Upper lobe of right lung (tissue), 1 donor: ENCODE measurements around the gene ARF1. TPM values are rescaled to one million over a fixed set of nuclear protein-coding genes. Genes with fewer than 3 reads are reported as not detected.

Experiments
- ATAC-seq: fragments of 200-7000 bp; cut with Tn5 transposase; one replicate; pipeline ENCODE4 v1.9.1; 2020; ENCODE audit warnings: mild to moderate bottlenecking, moderate library complexity
- DNase-seq: peaks from one replicate; pipeline ENCODE4 v3.0.0-alpha.2; 2020
- H3K27ac ChIP-seq: fragments of 200-600 bp; one replicate; pipeline ENCODE4 v1.8.0; 2022
- H3K27me3 ChIP-seq: fragments of 200-600 bp; one replicate; pipeline ENCODE4 v1.8.0; 2022; ENCODE audit warnings: mild to moderate bottlenecking
- H3K36me3 ChIP-seq: fragments of 200-600 bp; one replicate; pipeline ENCODE4 v1.8.0; 2022
- H3K4me1 ChIP-seq: fragments of 200-600 bp; one replicate; pipeline ENCODE4 v1.8.0; 2022
- H3K4me3 ChIP-seq: fragments of 200-600 bp; one replicate; pipeline ENCODE4 v1.8.0; 2022; ENCODE audit warnings: mild to moderate bottlenecking
- H3K9me3 ChIP-seq: fragments of 200-600 bp; one replicate; pipeline ENCODE4 v1.8.0; 2022
- intact Hi-C: fragments of 100-400 bp; cut with DNase I; formaldehyde crosslinking; loops from one replicate; pipeline ENCODE4 v1.11.0; 2022
- total RNA-seq: library from RNA; stranded (reverse); fragmentation: NEBNext Ultra II Directional; extraction: Animal tissue kit (Norgen Biotek cat#: 25700); gene quantifications from one replicate; pipeline ENCODE4 v1.2.1, GENCODE V29; 2021
- TF ChIP-seq, protein P1 (sequence below): fragments of 200-600 bp; IDR thresholded peaks from one replicate; pipeline ENCODE4 v1.8.0; 2022; ENCODE audit warnings: antibody characterized with exemption
- donor health status: DM: no; HTN: yes; CAD: no; lungs with severe emphysema.

Gene ARF1
- total RNA-seq, 1 donor from 2014 or later = 397 TPM

DNA sequence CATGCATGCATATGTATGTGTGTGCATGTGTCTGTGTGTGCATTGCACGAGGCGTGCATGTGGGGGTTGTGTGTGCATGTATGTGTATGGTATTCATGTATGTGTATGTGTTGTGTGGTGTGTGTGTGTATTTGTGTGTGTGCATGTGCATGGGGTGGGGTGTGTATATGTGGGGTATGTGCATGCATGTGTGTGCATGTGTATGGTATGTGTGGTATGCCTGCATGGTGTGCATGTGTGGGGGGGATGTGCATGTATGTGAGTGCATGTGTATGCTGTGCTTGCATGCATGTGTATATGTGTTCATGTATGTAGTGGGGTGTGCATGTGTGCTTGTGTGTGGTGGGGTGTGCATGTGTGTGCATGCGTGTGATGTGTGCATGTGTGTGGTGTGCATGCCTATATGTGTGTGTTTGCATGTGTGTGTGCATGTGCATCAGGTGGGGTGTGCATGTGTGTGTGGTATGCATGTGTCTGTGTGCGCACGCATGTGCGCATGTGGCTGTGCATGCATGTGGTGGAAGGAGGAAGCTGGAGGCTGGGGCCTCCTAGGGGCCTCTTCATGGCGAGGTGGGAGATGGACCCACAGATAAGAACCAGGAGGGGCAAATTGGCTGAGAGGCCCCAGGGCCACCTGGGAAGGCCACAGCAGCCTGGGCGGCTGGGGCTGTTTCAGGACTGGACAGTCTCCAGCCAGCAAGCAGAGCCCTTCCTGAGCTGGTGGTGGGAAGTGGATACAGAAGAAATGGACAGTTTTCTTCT lies 35.9 kb upstream of the ARF1 start:
- intact Hi-C loops = no loop called here
- Histone ChIP-seq H3K9me3 (no peaks in the 10 kb centered on the region), H3K27me3 (no peaks in the 10 kb centered on the region), H3K36me3 (no peaks in the 10 kb centered on the region), H3K27ac (no peak overlapping the region), H3K4me1 (peaks cover 6% of the 10 kb centered on the region), H3K4me3 (no peak overlapping the region)
- TF ChIP-seq, protein P1, sequence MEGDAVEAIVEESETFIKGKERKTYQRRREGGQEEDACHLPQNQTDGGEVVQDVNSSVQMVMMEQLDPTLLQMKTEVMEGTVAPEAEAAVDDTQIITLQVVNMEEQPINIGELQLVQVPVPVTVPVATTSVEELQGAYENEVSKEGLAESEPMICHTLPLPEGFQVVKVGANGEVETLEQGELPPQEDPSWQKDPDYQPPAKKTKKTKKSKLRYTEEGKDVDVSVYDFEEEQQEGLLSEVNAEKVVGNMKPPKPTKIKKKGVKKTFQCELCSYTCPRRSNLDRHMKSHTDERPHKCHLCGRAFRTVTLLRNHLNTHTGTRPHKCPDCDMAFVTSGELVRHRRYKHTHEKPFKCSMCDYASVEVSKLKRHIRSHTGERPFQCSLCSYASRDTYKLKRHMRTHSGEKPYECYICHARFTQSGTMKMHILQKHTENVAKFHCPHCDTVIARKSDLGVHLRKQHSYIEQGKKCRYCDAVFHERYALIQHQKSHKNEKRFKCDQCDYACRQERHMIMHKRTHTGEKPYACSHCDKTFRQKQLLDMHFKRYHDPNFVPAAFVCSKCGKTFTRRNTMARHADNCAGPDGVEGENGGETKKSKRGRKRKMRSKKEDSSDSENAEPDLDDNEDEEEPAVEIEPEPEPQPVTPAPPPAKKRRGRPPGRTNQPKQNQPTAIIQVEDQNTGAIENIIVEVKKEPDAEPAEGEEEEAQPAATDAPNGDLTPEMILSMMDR = no peak
- peak; percentile 46 for DNase-seq
- no peak for ATAC-seq

DNA sequence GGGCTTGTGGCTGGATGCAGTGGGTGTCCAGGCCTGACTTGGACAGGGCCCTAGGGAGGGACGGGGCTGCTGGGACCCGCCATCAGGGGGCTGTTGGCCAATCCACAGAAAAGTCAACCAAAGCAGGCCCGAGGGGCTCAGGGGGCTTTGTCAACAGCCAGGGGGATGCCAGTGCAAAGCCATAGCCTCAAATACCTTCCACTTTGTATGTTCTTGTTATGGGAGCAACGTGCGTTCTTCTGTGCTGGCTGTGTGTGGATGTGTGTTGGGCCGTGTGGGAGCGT lies 35.4 kb upstream of the ARF1 start:
- Histone ChIP-seq H3K27me3 (no peaks in the 10 kb centered on the region), H3K9me3 (no peaks in the 10 kb centered on the region), H3K4me1 (peaks cover 6% of the 10 kb centered on the region), H3K4me3 (no peak overlapping the region), H3K27ac (no peak overlapping the region), H3K36me3 (no peaks in the 10 kb centered on the region)
- DNase-seq (peak; percentile 38), ATAC-seq (no peak)
- TF ChIP-seq, protein P1 = no peak
- intact Hi-C loops = no loop called here

DNA sequence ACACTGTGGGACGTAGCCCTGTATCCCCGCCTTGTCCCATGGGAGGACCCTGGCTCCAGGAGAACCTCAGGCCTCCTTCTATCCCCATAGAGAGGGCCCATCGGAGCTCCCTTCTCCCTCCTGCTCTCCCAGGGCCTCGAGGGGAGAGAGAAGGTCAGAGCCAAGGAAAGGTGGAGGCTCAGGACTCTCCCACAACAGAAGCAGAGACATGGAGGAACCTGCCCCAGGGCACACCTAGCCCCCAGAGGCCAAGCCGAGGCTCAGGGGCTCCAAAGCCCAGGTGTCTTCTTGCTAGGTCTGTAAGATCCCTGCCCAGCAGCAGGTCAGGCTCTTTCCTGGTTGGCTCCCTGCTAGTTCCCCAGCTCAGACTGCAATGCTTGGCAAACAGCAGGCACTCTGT lies 34.4 kb upstream of the ARF1 start:
- intact Hi-C loops = no loop called here
- DNase-seq = peak; percentile 51

DNA sequence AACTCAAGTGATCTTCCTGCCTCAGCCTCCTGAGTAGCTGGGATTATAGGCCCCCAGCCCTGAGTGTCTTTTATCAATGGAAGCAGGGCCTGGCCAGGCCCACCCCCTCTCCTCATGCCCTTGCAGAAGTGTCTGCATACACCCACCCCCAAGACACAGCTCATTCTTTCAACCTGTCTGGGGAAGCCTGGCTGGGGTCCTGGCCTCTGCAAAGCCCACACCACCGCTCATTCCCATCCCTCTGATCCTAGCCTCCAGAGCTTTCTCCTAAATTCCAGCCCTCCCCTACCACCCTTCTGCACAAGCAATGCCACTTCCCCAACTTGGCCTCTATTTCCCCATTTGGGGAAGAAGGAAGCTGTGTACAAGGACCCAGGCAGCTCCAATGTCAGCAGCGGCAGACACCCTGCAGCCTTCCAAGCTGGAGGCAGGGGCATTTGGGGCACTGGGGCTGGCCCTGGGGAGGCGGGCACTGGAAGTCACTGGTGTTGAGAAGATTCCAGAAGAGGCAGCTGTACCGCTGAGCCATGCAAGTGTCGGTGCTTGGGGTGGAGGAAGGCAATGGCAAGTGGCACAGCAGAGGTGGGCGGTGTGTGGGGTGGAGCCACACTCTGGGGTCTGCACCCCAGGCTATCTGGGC lies 33.7 kb upstream of the ARF1 start:
- no peak overlapping the region for H3K4me3 ChIP-seq
- no peaks in the 10 kb centered on the region for H3K9me3 ChIP-seq
- H3K27me3 ChIP-seq = no peaks in the 10 kb centered on the region
- no peak overlapping the region for H3K27ac ChIP-seq
- DNase-seq = peak; percentile 40
- peaks cover 6% of the 10 kb centered on the region for H3K4me1 ChIP-seq
- no peaks in the 10 kb centered on the region for H3K36me3 ChIP-seq
- ATAC-seq = peak; percentile 3
- intact Hi-C loops = no loop called here
- TF ChIP-seq, protein P1 = no peak

More for the DNA sequence above, 34.4 kb upstream of the ARF1 start:
- Histone ChIP-seq H3K36me3 (no peaks in the 10 kb centered on the region), H3K27me3 (no peaks in the 10 kb centered on the region), H3K27ac (no peak overlapping the region), H3K4me1 (peaks cover 6% of the 10 kb centered on the region), H3K9me3 (no peaks in the 10 kb centered on the region), H3K4me3 (no peak overlapping the region)
- TF ChIP-seq, protein P1 = no peak
- ATAC-seq = no peak

DNA sequence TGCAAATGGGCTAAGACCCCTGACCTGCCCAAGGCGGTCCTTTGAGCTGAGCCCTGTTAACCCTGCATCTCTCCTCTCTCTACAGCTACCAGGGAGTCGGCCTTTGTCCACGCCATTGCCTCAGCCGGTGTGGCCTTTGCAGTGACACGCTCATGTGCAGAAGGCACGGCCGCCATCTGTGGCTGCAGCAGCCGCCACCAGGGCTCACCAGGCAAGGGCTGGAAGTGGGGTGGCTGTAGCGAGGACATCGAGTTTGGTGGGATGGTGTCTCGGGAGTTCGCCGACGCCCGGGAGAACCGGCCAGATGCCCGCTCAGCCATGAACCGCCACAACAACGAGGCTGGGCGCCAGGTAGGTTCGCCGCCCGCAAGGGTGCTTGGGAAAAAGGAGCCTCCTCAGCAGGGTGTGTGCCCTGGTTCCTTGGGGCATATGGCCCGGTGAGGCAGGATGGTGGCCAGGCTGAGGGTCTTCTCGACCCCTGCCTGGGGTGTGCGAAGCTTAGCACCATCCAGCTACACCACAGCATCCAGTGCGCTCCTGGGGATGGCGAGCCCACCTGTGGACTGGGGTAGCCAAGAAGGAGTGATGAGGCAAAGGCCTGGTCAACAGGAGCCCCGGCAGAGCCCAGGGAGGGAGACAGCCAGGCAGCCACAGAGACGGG lies 31.8 kb upstream of the ARF1 start:
- H3K9me3 ChIP-seq = no peaks in the 10 kb centered on the region
- no peak overlapping the region for H3K27ac ChIP-seq
- ATAC-seq = no peak
- H3K36me3 ChIP-seq = no peaks in the 10 kb centered on the region
- DNase-seq = peak; percentile 54
- intact Hi-C loops = no loop called here
- peaks cover 3% of the 10 kb centered on the region for H3K27me3 ChIP-seq
- H3K4me1 ChIP-seq = peaks cover 2% of the 10 kb centered on the region
- TF ChIP-seq, protein P1 = no peak
- H3K4me3 ChIP-seq = no peak overlapping the region
